HTERT RPE-1 (cell line): ENCODE data around the gene LPP.

Experiments
- in situ Hi-C: fragments of 300-500 bp; cut with MboI; formaldehyde crosslinking; loops from 4 replicates; pipeline ENCODE4 v1.14.3; 2020; ENCODE audit warnings: low sequenced_read_pairs

LPP gene

DNA sequence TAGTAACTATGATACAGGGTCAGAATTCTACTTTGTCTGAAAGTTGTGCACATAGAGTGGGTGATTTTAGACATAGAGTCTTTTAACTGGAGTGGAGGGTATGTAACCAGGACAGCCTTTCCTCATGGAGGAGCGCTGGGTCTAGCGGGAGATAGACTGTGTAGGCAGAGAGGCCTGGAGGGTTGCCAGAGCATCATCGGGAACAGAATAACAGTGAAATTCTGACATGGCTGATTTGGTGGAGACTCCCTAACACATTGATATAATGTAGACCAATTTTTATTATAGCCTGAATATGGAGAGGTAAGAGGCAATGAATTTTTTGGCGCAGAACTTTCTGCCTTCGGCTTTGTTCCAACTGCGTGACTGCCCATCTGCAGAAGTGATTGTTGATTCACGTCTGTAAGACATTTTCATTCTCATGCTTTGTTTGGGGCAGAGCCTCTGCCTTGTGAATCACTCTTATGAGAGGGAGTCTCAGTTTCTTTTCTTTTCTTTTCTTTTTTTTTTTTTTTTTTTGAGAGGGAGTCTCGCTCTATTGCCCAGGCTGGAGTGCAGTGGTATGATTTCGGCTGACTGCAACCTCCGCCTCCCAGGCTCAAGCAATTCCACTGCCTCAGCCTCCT lies 16.0 kb downstream of the LPP start:
- in situ Hi-C loops: no loop called here

DNA sequence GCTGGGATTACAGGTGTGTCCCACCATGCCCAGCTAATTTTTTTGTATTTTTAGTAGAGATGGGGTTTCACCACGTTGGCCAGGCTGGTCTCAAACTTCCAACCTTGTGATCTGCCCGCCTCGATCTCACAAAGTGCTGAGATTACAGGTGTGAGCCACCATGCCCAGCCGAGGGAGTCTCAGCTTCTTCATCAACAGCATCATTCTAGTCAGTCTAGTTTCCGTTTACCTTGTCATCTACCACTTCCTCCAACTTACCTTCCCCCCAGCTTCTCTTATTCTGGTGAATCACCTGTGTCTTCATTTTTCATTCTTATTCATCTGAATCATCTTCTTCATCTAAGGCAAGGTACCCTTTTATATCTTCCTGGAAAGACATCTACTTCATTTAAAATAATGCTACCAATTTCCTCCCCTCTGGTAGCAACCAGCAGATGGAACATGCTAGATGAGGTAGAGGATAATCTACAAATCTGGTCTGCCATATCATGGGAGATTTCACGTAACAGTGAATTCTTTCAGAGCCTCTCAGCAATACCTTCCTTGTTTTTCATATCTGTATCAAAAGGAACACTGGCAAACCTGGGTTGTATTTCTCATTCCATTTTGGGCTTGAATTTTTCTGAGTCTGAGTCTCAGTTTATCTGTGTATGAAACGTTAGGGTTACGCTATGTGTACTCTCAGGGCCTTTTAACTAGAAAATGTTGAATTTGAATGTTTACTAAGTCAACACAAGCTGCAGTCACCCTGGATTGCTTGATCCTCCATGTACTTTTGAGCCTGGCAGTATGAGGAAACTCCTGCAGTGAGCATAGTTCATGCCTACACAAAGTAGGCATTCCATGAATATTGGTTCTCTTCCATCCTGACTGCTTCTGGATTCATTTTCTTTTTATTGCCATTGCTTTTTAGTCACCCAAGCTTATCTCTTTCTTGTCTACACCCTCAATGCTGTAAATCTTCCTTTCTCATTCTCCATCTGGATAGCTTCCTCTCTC lies 16.8 kb downstream of the LPP start:
- in situ Hi-C loops: no loop called here

DNA sequence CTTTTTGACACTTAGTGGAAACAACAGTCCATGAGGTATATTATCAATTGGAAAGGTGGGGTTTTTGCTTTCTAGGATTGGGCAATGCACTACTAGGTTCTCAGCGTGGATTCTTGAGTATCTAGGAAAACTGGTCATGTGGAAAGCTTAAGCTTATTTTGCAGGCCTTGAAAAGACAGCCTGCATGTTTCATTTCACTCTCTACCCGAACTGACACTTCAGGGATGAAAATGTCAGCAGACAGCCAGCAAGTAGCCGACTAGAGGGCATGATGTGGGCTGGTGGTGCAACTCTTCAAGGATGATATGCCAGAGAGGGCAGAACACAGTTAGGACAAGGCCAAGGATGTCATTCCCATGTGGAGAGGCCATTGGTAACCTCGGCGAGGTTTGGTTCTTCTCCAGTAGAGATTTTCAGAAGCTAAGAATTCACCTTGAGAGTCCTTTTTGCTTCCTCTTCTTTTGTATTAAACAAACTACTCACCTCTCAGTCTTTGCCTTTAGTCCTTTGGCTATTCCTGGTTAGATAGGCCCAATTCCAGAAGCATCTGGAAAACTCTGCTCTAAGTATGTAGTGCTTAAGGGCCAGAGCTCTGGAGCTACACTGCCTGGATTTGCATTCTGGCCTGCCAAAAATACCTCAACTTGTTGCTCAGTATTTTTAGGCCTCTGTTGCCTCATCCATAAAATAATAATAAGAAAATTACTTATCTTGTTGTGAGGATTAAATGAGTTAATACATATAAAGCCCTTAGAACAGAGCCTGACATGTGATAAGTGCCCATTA lies 17.9 kb downstream of the LPP start:
- in situ Hi-C loops: no loop called here

- in situ Hi-C loops: no loop called here
These were observed 20.5 kb downstream of the LPP start for GRCh38 chr3:188174317-188175044.

DNA sequence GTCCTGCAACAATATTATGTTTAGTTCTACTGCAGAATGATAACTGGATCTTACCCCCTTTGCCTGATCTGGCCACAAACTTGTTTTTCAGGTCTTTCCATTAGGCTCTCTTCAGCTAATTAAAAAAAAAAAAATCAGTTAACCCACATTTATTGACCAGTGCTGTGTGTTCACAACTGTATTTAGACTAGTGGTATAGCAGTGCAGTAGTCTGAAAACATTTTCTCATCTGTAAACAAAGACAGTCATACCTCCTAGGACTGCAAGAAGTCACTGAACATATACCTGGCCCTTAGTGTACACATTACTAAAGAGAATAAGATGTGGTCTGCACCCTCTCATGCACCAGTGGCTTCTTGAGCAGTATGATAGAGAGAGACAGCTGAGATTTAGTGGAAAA lies 22.5 kb downstream of the LPP start:
- in situ Hi-C loops: no loop called here

DNA sequence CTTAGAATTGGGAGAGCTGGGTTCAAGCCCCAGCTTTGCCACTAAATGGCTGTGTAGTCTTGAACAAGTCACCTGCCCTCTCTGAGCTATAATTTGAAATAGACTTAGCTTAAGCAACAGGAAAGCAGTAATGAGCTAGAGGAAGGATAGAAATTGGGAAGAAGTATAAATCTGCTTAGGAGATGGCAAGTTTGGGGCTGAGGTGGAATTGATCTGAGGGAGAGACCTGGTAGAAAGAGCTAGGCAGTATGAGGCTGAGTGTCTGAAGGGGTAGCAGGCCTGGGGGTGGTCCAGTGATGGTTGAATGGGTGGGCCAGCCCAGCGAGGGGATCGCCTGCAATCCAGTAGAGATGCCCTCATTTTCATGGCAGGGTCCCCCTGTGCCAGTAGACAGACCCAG lies 22.9 kb downstream of the LPP start:
- in situ Hi-C loops: no loop called here

DNA sequence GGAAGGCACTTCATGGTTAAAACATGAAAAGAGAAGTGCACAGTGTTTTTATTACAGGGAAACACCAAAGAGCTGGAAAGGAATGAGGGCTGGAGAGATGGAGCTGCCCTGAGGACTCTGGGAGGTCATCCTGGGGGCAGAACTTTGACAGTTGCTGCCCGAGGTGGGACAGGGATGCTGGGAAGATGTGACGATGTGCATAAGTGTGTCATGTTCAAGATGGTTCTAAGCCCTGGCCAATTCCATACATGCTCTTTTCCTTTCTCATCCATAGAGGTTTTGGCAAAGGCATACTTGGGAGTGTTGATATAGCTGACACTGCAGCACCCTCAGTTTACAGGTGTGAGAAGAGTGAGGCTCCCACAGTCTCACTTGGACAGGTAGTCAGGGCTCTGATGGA lies 23.8 kb downstream of the LPP start:
- in situ Hi-C loops: no loop called here

DNA sequence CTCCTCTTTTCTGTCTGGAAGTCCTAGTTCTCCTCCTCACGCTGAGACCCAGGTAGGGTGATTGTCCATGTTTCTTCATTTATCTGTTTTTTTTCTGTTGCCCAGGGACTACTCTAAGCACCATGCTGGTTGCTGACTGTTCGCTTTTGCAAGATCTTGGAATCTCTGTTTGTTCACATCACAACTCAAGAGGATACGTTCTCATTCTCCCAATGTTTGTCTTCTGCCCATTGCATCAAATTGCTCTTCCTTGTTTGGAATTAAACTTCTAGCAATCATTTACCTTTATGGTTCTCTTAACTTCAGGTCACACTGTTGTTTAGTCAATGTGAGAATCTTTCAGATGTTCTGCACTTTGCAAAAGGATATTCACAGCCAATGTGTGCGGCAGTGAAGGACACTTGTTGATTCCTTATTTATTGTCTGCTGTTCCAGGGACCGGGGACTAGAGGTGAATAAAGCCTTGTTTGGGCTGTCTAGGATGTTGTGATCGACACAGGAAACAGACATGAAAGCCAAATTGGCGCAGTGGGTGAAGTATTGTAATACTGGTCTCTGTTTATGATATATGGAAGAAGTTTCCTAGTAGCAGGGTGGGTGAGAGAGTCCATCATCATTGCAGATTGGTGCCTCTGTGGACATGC lies 24.5 kb downstream of the LPP start:
- in situ Hi-C loops: no loop called here

- in situ Hi-C loops: no loop called here
These were observed 25.3 kb downstream of the LPP start for GRCh38 chr3:188179006-188179966.

GRCh38 chr3:188180114-188180513 lies 26.2 kb downstream of the LPP start:
- in situ Hi-C loops: no loop called here

- in situ Hi-C loops: no loop called here
These were observed 29.5 kb downstream of the LPP start for GRCh38 chr3:188183452-188183851.

DNA sequence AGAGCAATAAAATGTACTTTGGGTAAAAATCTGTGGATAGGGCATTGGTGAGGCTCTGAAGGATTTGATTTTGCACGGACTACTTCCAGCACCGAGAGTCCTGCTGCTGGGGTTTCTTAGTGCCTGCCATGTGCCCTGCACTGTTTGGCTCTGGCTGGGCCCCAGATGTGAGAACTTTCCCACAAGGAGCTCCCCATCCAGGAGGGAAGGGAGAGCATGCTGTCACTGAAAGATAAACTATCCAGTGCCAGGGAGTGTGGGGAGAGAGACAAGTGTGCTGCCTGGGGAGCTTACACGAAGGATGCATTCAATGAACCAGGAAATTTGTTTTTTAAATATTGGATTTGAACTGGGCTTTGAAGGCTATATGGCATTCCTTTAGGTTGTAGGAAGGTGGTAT lies 30.2 kb downstream of the LPP start:
- in situ Hi-C loops: no loop called here

- in situ Hi-C loops: no loop called here
These were observed 30.7 kb downstream of the LPP start for GRCh38 chr3:188184649-188185048.

DNA sequence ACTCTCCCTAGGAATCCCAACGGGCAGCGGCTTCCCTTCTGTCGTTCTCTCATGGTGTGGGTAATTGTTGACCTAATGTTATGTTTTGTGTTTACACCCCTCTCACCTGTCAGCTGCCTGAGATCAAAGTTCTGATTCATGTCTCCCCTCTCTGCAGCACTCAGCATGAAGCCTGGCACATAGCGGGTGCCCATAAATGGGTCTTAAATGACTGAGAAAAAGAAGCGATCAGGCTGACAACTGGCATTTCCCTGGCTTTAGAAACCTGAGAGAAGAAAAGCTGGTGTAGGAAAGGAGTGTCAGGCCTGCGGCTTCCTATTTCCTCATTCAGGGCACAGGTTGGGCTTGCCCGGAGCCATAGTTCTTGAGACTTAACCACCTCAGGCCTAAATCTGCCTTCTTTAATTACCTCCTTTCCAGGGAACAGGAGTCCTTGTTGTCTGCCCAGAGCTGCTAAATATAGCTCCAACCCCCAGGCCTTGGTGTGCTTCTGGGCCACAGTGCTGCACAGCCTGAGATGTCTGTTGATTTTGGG lies 31.8 kb downstream of the LPP start:
- in situ Hi-C loops: no loop called here

DNA sequence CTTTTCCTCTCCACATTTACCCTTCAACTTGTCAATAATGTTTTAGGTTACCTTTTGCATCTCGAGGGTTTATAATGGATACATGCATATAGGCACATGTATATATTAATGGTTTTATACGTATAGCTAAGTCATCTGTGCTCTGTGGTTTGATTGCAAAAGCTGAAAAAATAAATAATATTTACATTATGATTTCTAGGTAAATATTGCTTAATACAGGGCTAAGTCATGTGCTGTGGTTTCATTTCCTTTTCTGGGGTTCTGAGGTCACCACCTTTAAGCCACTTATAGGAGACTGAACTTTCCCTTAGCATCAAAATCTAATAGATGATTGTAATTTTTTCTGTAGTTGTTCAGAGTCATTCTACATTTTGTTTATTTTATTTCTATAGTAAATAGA lies 33.1 kb downstream of the LPP start:
- in situ Hi-C loops: no loop called here

- in situ Hi-C loops: no loop called here
These were observed 35.0 kb downstream of the LPP start for GRCh38 chr3:188188911-188189310.

DNA sequence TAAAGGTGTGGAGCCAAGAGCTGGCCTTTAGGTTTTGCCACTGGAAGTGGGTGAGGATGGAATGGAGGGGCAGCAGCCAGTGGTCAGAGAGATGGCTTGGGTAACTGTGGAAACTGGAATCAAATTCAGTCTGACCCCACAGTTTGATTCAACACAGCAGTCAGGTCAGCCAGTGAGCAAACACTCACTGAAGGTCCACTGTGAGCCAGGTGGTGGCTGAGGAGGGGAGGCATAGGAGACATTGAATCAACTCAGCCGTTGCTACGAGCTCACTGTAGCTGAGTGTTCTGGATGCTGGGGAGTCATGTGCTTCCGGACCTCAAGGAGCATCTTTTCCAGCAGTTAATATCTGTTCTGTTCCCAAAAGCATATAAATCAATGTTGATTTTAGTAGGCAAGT lies 37.5 kb downstream of the LPP start:
- in situ Hi-C loops: no loop called here

GRCh38 chr3:188192034-188192433 lies 38.1 kb downstream of the LPP start:
- in situ Hi-C loops: no loop called here

GRCh38 chr3:188194332-188194731 lies 40.4 kb downstream of the LPP start:
- in situ Hi-C loops: no loop called here
